ENCODE measurements around the gene STXBP2.
"Not testable (repeated sequence)": the region's sequence is repeated elsewhere in the genome, so short reads cannot be mapped to it uniquely, and the experiment has no call there.

The STXBP2 gene

GRCh38 chr19:7640803-7641202 is 3.9 kb downstream of the STXBP2 start:
- no peak for TF ChIP-seq CTCF (IDR thresholded peaks at IDR 0.05; ENCODE audit: control insufficient read depth, insufficient read depth, low read depth, low read length, missing control alignments)
- no peak for DNase-seq (ENCODE audit: low read depth)
- H3K4me3 ChIP-seq (ENCODE audit: control insufficient read depth, low read depth, low read length): no peak overlapping the region

GRCh38 chr19:7641290-7642276 is 4.7 kb downstream of the STXBP2 start:
- TF ChIP-seq CTCF (IDR thresholded peaks at IDR 0.05; ENCODE audit: control insufficient read depth, insufficient read depth, low read depth, low read length, missing control alignments): no peak
- H3K4me3 ChIP-seq (ENCODE audit: control insufficient read depth, low read depth, low read length): no peak overlapping the region
- DNase-seq (ENCODE audit: low read depth): no peak

GRCh38 chr19:7642295-7643030 is 5.6 kb downstream of the STXBP2 start:
- DNase-seq (ENCODE audit: low read depth): no peak
- H3K4me3 ChIP-seq (ENCODE audit: control insufficient read depth, low read depth, low read length): no peak overlapping the region
- no peak for TF ChIP-seq CTCF (IDR thresholded peaks at IDR 0.05; ENCODE audit: control insufficient read depth, insufficient read depth, low read depth, low read length, missing control alignments)

DNA sequence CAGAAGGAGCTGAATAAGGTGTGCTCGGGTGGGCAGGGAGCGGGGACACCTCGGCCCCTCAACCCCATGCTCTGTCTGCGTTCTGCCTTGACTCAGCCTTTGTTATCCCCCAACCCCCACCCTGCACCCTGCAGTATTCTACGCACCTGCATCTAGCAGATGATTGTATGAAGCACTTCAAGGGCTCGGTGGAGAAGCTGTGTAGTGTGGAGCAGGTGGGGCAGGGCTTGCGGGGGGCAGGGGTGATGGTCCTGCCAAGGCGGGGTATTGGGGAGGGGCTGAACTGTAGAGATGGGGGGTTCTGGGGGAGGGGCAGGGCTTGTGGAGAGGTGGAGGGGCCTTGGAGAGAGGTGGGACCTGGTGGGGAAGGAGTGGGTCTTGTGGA is 6.1 kb downstream of the STXBP2 start:
- no peak for TF ChIP-seq CTCF (IDR thresholded peaks at IDR 0.05; ENCODE audit: control insufficient read depth, insufficient read depth, low read depth, low read length, missing control alignments)
- no peak overlapping the region for H3K4me3 ChIP-seq (ENCODE audit: control insufficient read depth, low read depth, low read length)
- no peak for DNase-seq (ENCODE audit: low read depth)

- not testable (repeated sequence) for H3K4me3 ChIP-seq (ENCODE audit: control insufficient read depth, low read depth, low read length); DNase-seq (ENCODE audit: low read depth)
Measured at GRCh38 chr19:7643629-7644549, 7.0 kb downstream of the STXBP2 start.

- TF ChIP-seq CTCF (IDR thresholded peaks at IDR 0.05; ENCODE audit: control insufficient read depth, insufficient read depth, low read depth, low read length, missing control alignments): no peak
- no peak overlapping the region for H3K4me3 ChIP-seq (ENCODE audit: control insufficient read depth, low read depth, low read length)
- no peak for DNase-seq (ENCODE audit: low read depth)
Measured at GRCh38 chr19:7644550-7644877, 7.6 kb downstream of the STXBP2 start.
